Prostate gland (tissue), 2 donors: ENCODE data around the gene ST8SIA6.

Experiments
- POLR2A ChIP-seq: fragments of 450-650 bp; IDR thresholded peaks from one replicate; pipeline ENCODE4 v1.6.1; 2016; ENCODE audit warnings: antibody characterized with exemption, mild to moderate bottlenecking
- TF ChIP-seq, protein P1 (sequence below), 4 experiments: fragments of 200-600 bp in 2 of 4; fragments of 450-650 bp in 2 of 4; sonication (generic) in 2 of 4; IDR thresholded peaks; 1 replicate in 3 of 4; 2 replicates in 1 of 4; pipeline ENCODE4 v1.5.1; 2016 to 2019; ENCODE audit warnings: antibody characterized with exemption in 4 of 4, mild to moderate bottlenecking in 2 of 4, moderate library complexity in 2 of 4

DNA sequence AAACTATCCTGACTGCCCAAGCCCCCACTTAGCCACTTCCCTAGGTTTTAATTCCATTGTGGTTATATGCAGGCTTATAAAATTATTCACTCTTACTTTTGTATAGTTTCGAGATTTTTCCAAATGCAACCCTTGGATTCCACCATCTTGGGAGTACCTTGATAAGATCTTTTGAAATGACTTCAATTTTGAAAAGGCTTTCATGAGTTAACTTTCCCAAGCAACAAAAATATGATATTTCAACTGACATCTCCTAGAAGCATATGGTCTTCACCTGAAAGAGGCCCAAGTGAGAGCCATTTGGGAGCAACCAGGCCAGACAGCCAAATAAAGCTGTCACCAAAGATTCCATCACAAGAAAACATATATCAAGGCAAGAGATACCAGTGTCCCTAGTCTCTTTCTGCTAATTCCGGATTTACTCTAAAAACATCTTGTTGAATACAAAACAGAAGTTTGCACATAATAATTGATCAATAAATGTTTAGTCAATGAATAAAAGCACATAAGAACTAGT is 1.7 kb upstream of the ST8SIA6 start:
- TF ChIP-seq, protein P1, sequence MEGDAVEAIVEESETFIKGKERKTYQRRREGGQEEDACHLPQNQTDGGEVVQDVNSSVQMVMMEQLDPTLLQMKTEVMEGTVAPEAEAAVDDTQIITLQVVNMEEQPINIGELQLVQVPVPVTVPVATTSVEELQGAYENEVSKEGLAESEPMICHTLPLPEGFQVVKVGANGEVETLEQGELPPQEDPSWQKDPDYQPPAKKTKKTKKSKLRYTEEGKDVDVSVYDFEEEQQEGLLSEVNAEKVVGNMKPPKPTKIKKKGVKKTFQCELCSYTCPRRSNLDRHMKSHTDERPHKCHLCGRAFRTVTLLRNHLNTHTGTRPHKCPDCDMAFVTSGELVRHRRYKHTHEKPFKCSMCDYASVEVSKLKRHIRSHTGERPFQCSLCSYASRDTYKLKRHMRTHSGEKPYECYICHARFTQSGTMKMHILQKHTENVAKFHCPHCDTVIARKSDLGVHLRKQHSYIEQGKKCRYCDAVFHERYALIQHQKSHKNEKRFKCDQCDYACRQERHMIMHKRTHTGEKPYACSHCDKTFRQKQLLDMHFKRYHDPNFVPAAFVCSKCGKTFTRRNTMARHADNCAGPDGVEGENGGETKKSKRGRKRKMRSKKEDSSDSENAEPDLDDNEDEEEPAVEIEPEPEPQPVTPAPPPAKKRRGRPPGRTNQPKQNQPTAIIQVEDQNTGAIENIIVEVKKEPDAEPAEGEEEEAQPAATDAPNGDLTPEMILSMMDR (IDR thresholded peaks at IDR 0.05), result no peak
- no peak for TF ChIP-seq POLR2A
